GM18520 (cell line): ENCODE measurements around the gene SLFNL1.

Experiments used
- ATAC-seq: cut with Tn5 transposase; IDR thresholded peaks from one replicate; pipeline ENCODE4 v1.9.1; 2021; ENCODE audit not compliant: unreplicated experiment

Gene SLFNL1

GRCh38 chr1:40987439-40988276 is 33.9 kb downstream of the SLFNL1 start:
- no peak for ATAC-seq

- ATAC-seq: no peak
These were observed 34.6 kb downstream of the SLFNL1 start for GRCh38 chr1:40986956-40987355.

- no peak for ATAC-seq
These were observed 35.2 kb downstream of the SLFNL1 start for GRCh38 chr1:40986328-40986783.

- ATAC-seq: no peak
These were observed 35.6 kb downstream of the SLFNL1 start for GRCh38 chr1:40985875-40986274.

DNA sequence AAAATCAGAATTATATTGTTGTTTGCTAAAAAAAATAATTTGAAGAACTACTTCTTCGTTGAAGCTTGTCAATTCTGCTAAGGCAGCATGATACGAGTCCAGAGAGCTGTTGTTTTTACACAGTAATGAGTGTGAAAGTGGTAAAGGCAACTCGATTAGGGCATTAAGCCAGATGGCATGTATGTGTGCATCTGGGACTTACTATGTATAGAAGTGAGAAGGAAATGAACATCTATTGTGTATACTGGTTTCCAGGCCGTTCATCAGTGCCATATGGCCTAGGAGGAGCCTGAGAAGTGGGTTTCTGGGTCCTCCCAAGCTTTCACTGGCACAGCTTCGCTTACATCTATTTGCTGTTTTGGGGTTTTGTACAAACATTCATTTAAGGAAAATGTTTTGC is 36.4 kb downstream of the SLFNL1 start:
- ATAC-seq: no peak

DNA sequence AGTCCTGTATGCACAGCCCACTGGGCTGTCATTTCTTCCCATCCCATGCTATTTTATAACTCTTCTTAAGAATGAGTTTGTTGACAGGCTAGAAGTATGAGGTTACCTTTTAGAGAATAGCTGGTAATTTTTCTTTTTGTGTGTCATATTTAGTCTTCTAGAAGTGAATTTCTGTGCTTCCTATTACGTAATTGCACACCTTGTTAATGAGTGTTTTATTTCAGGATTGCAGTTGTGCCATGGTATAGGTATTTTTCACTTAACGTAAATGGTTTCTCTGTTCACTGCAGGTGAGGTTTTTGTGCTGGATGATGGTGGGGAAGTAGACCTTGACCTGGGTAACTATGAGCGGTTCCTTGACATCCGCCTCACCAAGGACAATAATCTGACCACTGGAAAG is 37.0 kb downstream of the SLFNL1 start:
- ATAC-seq: no peak

GRCh38 chr1:40984066-40984465 is 37.5 kb downstream of the SLFNL1 start:
- no peak for ATAC-seq

GRCh38 chr1:40983286-40983685 is 38.2 kb downstream of the SLFNL1 start:
- ATAC-seq: no peak

GRCh38 chr1:40982721-40983120 is 38.8 kb downstream of the SLFNL1 start:
- no peak for ATAC-seq

DNA sequence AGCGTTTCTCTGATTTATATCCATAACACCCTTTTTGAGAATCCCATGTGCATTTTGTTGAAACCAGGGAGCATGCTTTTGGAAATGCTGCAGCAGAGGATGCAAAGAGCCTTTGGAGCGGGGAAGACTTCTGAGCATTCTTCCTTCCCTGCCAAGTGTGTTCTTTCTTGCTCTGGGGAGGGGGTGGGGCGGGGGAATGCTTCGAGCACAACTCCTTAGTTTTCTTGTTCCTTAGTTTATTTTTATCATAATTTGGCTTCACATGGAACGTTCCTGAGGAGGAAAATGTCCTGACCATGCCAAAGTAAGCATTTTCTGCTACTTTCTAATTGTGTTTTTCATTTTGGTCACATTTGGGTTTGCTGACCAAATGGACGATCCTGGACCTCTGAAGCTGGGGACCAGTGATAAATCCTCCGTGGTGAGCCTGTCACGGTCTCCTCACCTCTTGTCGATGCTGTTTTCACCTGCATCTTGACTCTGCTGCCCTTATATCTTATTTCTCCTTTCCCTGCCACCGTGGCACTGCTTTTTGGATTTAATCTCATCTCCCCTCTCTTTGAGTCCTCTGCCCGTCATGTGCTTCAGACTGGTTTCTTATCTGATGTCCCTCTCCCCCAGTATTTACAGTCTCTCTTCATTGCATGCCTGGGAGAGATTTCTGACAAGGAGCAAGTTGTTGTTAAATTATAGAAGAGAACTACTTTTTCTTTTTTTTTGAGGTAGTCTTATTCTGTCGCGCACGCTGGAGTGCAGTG is 39.7 kb downstream of the SLFNL1 start:
- no peak for ATAC-seq

DNA sequence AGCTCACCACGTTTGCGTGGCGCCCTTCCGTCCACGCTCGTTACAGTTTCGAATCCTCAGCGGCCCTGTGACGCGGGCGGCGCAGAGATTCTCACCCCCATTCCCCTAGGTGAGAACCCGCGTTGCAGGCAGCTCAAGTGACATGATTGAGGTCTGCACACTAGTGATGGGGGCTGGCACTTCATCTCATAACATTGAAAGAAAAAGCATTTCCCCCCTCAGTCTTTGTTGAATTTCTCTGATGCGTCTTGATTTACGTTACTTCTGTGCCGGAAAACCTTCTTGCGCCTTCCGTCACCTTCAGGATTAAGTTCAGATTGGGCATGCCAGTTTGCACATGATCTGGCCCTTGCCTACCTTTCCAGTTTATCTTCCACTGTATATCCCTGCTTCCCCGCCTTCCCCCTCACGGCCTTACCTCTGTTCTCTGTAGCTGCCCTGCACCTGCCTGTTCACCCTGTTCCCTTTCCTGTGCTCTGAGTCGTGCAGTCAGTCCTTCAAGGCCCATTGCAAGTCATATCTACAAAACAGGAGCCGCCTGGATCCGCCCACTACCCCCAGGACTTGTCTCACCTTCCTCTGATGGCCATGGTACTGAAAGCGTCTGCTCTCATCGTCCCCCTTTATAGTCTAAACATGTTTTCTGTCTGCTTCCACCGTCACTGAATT is 40.9 kb downstream of the SLFNL1 start:
- no peak for ATAC-seq

- peak; percentile 3 for ATAC-seq
These were observed 41.5 kb downstream of the SLFNL1 start for GRCh38 chr1:40980068-40980452.

DNA sequence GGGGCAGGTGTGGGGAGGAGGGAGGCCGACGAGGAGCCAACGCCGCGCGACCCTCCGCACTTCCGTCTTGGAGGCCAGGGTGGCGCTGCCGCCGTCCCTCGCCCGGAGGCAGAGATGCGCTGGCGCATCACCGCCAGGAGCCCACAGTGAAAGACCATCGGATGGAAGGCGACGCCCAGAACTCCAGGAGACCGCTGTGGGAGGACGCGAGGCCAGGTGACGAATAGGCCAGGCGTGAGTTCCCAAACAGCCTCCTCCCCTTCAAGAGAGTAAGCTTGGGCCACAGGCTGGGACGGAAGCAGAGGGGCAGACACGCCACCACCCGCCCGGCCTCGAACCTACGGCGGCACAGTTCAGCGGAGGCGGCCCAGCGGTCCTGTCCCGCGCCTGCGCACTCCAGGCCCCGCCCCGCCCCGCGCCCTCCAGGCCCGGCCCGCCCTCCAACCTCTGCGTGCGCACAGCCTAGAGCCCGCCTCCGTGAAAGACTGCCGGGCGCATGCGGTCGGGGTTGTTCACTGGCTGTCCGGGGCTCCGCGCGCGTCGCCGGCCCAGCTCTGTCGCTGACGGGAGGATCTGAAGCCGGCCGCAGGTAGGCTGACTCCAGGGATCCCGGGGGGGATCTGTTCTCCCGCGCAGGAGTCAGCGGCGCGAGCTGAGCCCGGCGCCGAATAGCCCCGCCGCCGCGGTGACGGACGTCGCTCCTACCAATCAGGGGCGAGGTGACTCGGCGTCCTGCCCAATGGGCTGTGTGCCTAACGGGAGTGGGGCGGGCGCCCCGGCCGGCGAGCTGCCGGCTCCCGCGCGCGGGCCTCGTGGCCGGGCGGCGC is 42.1 kb downstream of the SLFNL1 start, which contains the start of gene CTPS1:
CTPS1 (plus strand) TSS at position 456 of the 827 bp plus-strand sequence. CDS start 3,595 bp downstream, outside the sequence.
- peak; percentile 90 for ATAC-seq

DNA sequence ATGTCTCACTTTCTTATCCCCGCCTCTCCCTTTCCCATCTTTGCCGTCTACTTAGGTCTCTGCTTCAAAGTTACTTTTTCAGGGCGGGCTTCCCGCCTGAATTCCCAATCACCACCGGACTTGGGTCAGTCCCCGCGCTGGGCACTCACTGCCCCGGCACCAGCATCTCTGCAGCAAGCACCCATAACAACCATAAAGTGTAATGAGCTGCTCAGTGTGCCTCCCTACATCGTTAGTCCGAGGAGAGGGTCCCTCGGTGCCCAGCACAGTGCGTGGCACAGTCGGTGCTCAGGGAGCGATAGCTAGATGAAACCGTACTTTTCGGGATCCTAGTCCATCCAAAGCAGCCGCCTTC is 42.7 kb downstream of the SLFNL1 start:
- no peak for ATAC-seq

DNA sequence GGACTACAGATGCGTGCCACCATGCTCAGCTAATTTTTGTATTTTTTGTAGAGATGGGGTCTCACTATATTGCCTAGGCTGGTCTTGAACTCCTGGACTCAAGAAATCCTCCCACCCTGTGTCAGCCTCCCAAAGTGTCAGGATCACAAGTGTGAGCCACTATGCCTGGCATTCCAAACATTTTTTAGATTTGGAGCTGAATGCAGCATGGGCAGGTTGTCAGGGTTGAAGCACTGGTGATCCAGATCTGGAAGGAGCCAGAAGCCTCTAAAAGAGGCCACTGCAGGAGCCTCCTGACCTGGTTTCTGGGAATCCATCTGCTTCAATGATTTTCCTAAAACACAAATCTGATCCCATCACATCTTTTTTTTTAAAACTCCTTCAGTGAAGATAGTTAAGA is 43.8 kb downstream of the SLFNL1 start:
- no peak for ATAC-seq

DNA sequence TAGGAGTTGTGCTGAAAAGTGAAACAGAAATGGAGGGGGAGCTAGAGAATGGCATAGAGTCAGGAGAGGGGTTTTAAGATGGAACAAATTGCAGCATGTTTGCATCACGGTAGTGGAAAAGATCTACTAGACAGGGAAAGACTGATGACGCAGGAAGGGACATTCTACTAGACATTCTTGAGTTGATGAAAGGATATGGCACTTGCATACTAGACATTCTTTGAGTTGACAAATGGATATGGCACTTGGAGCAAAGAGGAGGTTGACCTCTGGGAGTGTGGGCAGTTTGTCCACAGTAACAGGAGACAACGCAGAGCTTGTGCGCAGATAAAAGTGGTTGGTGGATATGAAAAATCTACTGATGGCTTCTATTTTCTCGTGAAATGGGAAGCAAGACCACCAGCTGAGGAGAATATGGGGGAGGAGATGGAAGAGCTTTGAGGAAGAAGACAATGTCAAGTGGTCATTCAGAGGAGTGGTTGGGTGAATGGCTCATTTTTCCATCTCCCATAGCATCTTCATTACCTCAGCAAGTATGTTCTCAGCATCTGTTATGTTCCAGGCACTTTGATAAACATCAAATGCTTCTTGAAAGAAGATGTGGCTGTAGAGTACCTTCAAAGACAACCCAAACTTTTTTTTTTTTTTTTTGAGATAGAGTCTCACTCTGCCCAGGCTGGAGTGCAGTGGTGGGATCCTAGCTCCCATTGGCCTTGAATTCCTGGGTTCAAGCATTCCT is 44.4 kb downstream of the SLFNL1 start:
- no peak for ATAC-seq

- ATAC-seq: no peak
These were observed 46.6 kb downstream of the SLFNL1 start for GRCh38 chr1:40974945-40975344.

DNA sequence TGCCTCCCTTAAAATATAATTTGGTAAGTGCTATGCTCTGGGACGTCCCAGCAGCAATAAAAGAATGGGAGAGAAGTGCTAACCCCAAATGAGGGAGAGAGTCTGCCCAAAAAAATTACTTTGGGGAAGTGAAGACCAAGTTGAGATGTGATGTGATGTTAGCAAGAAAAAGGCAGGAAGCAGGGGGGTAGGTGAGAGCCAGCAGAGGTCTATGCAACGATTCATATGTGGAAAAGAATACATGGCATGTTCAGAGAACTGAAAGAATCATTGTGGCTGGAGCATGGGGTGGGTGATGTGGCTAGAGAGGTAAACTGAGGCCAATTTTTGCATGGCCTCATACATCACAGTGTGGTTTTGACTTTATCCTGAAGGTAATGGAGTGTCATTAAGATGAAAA is 47.6 kb downstream of the SLFNL1 start:
- no peak for ATAC-seq

DNA sequence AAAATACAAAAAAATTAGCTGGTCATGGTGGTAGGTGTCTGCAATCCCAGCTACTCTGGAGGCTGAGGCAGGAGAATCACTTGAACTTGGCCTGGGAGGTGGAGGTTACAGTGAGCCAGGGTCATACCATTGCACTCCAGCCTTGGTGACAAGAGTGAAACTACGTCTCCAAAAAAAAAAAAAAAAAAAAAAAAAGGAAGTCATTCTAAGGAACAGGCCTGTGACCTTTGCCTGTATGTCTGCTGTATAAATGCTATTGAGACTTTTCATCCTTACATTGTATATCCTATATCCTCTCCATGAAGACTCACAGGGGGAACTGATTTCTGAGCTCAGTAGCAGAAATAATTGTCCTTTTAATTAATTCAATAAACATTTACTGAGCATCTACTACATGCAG is 49.6 kb downstream of the SLFNL1 start:
- ATAC-seq: no peak

GRCh38 chr1:40969445-40969844 is 52.1 kb downstream of the SLFNL1 start:
- no peak for ATAC-seq
